ENCODE data around the gene C10orf143. TPM values are rescaled to one million over a fixed set of nuclear protein-coding genes. Genes with fewer than 3 reads are reported as not detected.

The C10orf143 gene
- 1 to 10 TPM in 1 of 4 donors, under 1 TPM in 3; 0.44 to 4.0 (median 0.70) TPM for total RNA-seq

DNA sequence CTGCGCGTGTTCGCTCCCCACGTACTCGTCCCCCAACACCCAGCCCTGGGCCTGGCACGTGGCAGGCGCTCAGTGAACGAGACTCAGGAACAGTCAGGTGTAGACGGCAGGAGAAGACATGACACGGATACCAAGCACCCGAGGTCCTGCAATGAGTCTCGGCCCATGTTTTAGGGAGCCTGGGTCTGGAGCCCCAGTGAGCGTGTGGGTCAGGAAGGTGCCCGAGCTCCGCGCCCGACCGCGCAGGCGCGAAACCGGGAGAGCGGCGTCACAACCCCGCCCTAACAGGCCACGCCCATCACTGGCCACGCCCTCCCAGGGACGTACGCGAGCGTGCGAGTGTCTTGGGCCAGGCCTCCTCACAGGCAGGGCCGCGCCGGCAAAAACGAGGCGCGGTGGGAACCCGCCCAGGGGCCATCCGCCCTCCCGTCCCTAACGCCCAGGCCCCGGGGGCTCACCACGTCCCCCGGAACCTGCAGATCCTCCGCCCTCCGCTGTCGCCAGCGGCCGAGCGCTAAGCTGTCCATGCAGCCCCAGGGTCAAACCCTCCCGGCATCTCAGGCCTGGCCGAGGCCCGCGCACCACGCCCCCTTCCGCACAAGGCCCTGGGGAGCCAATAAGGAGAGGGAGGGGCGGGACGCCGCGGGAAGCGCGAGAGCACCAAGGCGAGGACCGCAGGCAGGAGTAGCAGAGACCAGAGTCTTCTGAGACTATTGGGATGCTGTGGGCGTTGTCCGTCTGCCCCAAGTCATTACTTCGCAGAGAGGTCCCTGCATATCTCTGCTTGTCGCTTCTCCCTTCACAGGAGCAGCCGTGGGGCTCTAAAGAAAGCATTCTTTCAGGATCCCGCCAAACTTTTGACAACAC lies at the start of gene C10orf143:
Gene C10orf143, minus strand, starts transcription at position 585 of the 867 bp plus-strand sequence. Its CDS starts 58 bp downstream, at position 527.
- DNase-seq, result peak; percentile 90
- Histone ChIP-seq H3K9me3 (no peaks in the 10 kb centered on the region), H3K4me3 (peak within 1 kb of the TSS; percentile 64 to 96 (median 72)), H3K4me1 (peaks cover 9 to 36% (median 19%) of the 10 kb centered on the region in 3 donors), H3K36me3 (peaks cover 0 to 7% (median 0%) of the 10 kb centered on the region in 3 donors), H3K27me3 (no peaks in the 10 kb centered on the region), H3K27ac (peak within 1 kb of the TSS; percentile 92 to 98 (median 95))
- TF ChIP-seq, protein P1, sequence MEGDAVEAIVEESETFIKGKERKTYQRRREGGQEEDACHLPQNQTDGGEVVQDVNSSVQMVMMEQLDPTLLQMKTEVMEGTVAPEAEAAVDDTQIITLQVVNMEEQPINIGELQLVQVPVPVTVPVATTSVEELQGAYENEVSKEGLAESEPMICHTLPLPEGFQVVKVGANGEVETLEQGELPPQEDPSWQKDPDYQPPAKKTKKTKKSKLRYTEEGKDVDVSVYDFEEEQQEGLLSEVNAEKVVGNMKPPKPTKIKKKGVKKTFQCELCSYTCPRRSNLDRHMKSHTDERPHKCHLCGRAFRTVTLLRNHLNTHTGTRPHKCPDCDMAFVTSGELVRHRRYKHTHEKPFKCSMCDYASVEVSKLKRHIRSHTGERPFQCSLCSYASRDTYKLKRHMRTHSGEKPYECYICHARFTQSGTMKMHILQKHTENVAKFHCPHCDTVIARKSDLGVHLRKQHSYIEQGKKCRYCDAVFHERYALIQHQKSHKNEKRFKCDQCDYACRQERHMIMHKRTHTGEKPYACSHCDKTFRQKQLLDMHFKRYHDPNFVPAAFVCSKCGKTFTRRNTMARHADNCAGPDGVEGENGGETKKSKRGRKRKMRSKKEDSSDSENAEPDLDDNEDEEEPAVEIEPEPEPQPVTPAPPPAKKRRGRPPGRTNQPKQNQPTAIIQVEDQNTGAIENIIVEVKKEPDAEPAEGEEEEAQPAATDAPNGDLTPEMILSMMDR (IDR thresholded peaks at IDR 0.05), result peak in 1 of 6 experiments; percentile 4
- peak in 3 of 4 donors; percentile 24 to 90 (median 72) for TF ChIP-seq POLR2A (IDR thresholded peaks at IDR 0.05)
- WGBS, 2 donors, result 0% methylated on average over 1 to 6 of the region's 71 CpGs
- intact Hi-C loops (cut with DNase I), result no loop called here

DNA sequence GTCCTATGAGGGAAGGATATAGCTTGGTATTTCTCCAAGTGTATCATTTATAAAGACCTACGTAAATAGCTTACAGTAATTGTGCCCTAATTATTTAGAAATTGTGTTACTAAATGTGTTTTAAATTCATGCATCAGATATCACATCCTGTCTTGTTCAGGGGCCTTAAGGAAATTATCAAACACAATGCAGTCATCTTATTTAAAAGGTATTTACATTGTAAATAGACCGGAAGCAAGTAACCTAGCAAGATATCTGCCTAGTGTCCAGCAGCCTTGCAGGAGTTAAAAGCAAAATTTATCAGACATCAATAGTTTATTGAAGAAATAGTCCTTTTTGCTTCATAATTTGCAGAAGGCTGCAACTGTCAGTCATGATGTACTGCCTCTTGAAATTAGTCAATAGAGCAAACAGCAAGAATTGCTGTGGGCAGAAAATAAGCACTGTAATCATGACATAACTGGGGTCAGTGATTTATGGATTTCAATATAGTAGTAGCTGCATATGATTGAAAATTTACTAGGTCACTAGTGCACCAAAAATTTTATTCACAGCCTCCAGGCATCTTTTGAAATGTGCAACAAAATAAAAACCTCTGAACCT lies 48.7 kb upstream of the C10orf143 start:
- Histone ChIP-seq H3K36me3 (peaks cover 6 to 59% (median 11%) of the 10 kb centered on the region in 3 donors), H3K9me3 (no peaks in the 10 kb centered on the region), H3K27ac (no peak overlapping the region), H3K27me3 (no peaks in the 10 kb centered on the region), H3K4me3 (no peak overlapping the region), H3K4me1 (no peaks in the 10 kb centered on the region)
- no peak for DNase-seq
- TF ChIP-seq, protein P1 (IDR thresholded peaks at IDR 0.05), result no peak
- no peak for TF ChIP-seq POLR2A (IDR thresholded peaks at IDR 0.05)
- WGBS, 2 donors, result 74 to 80% methylated on average over 2 of the region's 2 CpGs
- intact Hi-C loops (cut with DNase I), result no loop called here

GRCh38 chr10:130146042-130146441 lies 35.4 kb upstream of the C10orf143 start:
- no peak overlapping the region for H3K27ac ChIP-seq
- 54 to 65% methylated on average over 3 of the region's 4 CpGs for WGBS, 2 donors
- TF ChIP-seq POLR2A (IDR thresholded peaks at IDR 0.05), result no peak
- TF ChIP-seq, protein P1 (IDR thresholded peaks at IDR 0.05), result no peak
- no peak for DNase-seq
- H3K27me3 ChIP-seq, result no peaks in the 10 kb centered on the region
- no peak overlapping the region for H3K4me3 ChIP-seq
- intact Hi-C loops (cut with DNase I), result no loop called here
- H3K36me3 ChIP-seq, result peaks cover 0 to 77% (median 13%) of the 10 kb centered on the region in 3 donors
- H3K9me3 ChIP-seq, result no peaks in the 10 kb centered on the region
- peaks cover 6 to 28% (median 6%) of the 10 kb centered on the region in 3 donors for H3K4me1 ChIP-seq

DNA sequence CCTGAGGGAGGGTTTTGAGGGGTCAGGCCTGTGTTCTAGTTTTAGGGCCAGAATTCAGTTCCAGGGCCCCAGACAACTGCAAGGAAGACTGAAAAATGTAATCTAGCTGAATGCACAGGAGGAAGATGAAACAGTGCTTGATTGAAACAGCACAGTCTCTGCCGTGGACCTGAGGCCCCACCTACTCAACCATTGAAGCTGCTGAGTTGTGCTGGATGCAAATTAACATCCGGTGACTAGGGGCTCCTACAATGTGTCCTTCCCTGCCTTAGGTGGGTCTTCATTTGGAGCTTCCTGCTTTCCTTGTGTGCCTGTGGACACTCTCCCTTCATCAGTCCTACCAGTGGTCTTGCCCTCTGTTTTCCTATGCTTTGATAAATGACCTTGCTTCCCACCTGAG lies 31.2 kb upstream of the C10orf143 start:
- 21 to 43% methylated on average over 2 of the region's 2 CpGs for WGBS, 2 donors
- intact Hi-C loops (cut with DNase I), result no loop called here
- no peak for DNase-seq
- H3K36me3 ChIP-seq, result peaks cover 0 to 47% (median 13%) of the 10 kb centered on the region in 3 donors
- no peaks in the 10 kb centered on the region for H3K27me3 ChIP-seq
- no peak overlapping the region for H3K4me3 ChIP-seq
- H3K4me1 ChIP-seq, result peaks cover 28 to 70% (median 36%) of the 10 kb centered on the region in 3 donors
- no peak overlapping the region for H3K27ac ChIP-seq
- no peak for TF ChIP-seq POLR2A (IDR thresholded peaks at IDR 0.05)
- TF ChIP-seq, protein P1 (IDR thresholded peaks at IDR 0.05), result no peak
- no peaks in the 10 kb centered on the region for H3K9me3 ChIP-seq

DNA sequence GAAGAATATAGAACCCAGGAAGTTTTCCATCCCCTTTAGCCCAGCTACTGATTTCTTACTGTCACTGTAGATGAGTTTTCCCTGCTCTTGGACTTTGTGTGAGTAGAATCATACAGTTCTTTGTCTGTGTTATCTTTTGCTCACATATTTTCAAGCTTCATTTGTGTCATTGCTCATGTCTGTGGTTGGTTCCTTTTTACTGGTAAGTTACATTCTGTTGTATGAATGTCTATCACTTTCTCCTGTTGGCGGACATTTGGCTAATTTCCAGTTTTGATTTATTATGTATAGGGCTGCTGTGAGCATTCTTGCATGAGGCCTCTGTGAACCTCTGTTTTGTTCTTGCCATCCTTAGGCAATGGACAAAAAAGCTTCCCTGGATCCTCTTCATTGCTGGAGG lies 30.8 kb upstream of the C10orf143 start:
- H3K36me3 ChIP-seq, result peaks cover 0 to 43% (median 13%) of the 10 kb centered on the region in 3 donors
- H3K27me3 ChIP-seq, result no peaks in the 10 kb centered on the region
- intact Hi-C loops (cut with DNase I), result no loop called here
- DNase-seq, result no peak
- H3K4me3 ChIP-seq, result no peak overlapping the region
- no peaks in the 10 kb centered on the region for H3K9me3 ChIP-seq
- no peak overlapping the region for H3K27ac ChIP-seq
- peaks cover 28 to 71% (median 36%) of the 10 kb centered on the region in 3 donors for H3K4me1 ChIP-seq
- 20 to 29% methylated on average over 1 of the region's 1 CpG for WGBS, 2 donors
- TF ChIP-seq, protein P1 (IDR thresholded peaks at IDR 0.05), result no peak
- no peak for TF ChIP-seq POLR2A (IDR thresholded peaks at IDR 0.05)

All from esophagus squamous epithelium (tissue), 5 donors.